Activated T-cell treated with anti-CD3 and anti-CD28 coated beads for 4 hours (primary cell): ENCODE measurements around the gene KCNIP1.

Experiments
- DNase-seq: peaks from one replicate; pipeline ENCODE4 v3.0.0-alpha.2; 2020

The KCNIP1 gene

DNA sequence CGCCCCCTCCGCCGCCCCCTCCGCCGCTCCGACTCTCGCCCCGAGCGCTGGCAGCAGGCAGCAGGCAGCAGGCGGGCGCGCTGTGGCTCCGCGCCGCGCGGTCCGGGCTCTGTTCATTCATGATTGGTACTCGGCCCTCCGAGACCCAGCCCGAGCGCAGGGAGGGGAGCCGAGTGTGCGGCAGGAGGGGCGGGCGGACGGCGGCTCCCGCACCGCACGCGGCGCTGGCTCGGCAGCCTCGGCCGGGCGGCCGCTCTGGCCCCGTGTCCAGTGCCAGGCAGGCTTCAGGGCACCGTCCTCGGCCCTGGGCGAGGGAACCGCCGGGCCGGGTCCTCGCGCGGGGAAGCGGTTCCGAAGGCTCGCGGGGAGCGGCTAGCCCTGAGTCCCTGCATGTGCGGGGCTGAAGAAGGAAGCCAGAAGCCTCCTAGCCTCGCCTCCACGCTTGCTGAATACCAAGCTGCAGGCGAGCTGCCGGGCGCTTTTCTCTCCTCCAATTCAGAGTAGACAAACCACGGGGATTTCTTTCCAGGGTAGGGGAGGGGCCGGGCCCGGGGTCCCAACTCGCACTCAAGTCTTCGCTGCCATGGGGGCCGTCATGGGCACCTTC, at the start of gene KCNIP1:
Gene KCNIP1, plus strand, starts transcription at position 31 of the 607 bp plus-strand sequence.
- DNase-seq: no peak

DNA sequence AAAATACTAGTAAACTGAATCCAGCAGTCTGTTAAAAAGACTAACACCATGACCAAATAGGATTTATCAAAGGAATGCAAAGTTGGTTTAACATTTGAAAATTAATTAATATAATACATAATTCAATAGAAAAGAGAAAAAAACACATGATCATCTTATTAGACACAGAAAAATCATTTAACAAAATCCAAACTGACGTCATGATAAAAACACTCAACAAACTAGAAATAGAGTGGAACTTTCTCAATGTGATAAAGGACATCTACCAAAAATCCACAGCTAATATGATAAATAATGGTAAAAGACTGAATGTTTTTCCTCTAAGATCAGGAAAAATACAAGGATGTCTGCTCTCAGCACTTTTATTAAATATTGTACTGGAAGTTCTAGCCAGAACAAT, 40.4 kb upstream of the KCNIP1 start:
- DNase-seq: no peak

DNA sequence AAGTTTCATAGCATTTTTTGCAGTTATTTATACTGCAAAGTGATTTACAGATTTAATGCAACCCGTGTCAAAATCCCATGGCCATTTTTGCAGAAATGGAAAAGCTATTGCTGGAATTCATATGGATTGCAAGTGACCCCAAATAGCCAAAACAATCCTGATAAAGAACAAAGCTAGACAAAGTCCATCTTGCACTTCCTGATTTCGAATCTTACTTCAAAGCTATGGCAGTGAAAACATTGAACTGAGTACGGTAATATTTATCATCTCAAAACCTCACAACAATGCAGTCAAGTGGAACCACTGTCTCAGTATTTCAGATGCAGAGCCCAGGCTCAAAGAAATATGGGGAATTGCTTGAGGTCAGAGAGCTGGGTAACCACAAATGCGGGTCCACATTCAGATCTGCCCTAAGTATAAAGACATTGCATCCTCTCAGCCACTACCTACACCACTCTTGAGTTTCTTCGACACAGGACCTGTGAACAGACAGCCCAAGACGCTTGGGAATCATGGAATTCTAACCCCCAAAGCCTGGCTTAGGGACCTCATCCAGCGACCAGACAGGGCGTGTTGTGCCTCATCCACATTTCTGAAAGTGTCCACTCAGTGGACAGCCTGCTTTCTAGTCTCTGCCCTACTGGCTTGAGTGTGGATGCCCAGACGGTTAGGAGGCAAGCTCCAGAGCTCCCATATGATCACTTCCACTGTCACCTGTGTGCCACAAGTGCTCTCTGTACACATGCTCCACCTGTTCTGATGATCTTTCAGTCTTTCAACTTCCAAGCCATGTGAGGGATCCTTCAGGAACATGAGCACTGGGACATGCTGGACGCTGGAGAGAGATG, 39.3 kb upstream of the KCNIP1 start:
- no peak for DNase-seq

DNA sequence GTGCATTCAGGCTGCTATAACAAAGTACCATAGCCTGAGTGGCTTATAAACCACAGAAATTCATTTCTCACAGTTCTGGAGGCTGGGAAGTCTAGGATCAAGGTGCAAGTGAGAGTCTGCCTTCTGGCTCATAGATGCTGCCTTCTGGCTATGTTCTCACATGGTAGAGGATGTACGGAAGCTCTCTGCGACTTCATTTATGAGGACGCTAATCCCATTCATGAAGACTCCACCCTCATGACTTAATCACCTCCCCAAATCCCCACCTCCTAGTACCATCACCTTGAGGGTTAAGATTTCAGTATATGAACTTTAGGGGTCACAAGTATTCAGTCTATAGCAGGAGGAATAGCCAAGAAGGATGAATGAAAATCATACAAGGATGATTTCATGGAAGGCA, 37.3 kb upstream of the KCNIP1 start:
- DNase-seq: no peak

DNA sequence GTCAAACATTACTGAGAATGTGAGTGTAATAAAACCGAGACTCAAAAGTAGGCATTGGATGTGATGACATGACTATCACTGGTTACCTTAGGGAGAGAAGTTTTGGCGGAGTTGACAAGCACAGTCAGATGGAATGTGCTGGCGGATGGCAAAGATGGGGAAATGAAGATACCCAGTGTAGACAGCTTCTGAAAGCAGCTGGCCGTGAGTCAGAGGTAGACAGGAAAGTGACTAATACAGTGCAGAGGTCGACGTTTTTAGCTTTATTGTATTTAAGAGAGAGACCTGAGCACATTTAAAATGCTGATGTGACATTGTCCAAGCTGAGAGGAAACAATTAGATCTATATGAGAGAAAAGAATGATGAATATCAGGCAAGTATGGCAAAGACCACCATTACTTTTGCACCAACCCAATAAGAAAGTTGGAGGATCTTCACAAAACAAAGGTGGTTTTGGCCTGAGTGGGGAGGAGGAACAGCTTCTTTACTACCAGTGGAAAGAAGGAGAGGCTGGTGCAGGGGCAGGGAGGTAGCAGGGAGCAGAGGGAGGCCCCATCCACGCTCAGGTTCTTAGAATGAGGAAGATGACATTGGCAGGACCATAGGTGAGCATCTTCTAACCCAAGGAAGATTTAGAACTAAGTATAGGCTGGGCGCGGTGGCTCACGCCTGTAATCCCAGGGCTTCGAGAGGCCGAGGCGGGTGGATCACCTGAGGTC, 36.7 kb upstream of the KCNIP1 start:
- DNase-seq: no peak

DNA sequence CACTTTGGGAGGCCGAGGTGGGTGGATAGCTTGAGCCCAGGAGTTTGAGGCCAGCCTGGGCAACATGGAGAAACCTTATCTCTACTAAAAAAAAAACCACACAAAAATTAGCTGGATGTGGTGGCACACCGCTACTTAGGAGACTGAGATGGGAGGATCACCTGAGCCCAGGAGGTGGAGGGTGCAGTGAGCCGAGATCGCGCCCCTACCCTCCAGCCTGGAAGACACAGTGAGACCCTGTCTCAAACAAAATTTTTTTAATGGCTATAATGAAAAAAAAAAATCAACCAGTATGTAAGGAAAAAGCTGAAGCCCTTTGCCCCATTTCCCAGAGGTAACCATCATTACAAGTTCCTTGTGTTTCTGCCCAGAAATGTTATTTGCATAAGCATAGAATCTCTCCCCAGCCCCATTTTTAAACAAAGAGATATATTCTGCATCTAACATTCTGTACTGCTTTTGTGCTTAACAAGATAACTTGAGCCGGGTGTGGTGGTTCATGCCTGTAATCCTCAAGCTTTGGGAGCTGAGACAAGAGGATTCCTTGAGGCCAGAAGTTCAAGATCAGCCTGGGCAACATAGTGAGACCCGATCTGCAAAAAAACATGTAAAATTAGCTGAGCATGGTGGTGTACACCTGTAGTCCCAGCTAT, 35.1 kb upstream of the KCNIP1 start:
- no peak for DNase-seq

DNA sequence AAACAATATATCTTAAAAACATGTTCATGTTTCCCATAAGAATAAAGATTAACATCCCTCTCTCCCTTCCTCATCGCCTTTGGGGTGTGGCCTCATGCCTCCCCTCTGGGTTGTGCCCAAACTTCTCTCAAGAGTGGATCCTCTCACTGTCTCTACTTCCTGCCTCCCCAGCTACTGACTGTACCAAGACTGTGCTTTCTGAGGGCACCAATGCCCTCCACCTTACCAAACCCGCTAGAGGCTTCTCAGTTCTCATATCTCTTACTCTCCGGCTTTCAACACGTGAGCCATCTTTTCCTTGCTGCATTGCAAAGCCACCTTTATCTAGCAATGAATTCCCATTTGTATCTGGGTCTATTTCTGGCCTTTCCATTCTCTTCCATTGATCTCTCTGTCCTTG, 34.4 kb upstream of the KCNIP1 start:
- DNase-seq: no peak

DNA sequence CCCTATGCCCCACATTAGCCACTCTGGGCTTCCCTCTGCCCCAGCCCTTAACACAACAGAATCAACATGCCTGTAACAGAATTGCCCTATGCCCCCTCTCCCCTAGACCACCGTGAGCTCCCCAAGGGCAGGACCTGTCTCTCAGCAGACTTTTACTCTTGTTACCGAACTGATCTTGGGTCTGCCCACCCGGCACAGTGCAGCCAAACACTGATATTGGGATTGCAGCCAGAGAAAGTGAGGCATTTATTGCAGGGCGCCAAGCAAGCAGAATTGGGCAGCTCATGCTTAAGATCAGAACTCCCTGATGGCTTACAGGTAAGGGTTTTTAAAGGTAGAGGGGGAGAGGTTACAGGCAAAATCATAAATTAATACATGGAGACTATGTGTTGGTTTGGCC, 33.5 kb upstream of the KCNIP1 start:
- DNase-seq: no peak

DNA sequence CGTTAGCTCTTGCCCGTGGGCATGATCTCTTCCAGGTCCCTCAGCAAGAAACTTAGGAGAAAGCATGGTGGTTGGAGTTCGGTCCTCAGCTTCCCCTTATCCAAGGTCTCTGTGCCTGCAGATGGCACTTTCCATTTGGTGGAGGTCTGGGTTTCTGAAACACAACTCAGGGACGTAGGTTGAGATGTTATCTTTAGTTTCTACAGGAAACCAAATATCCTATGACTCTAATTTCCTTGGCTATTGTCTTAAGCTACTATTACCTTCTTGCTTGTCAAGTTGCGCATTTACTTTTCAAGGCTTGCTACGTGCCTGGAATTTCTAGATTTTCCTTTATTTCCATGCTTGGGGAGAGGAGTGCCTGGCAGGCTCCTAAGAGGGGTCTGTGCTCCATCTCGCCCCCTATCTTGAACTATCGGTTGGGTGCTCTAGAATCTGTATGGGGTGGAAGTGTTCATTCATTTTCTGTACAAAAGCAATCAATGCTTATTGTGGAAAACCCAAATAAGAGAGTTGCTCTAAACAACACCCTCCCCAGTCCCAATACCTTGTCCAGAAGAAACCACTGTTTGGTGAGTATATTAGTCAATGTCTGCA, 32.9 kb upstream of the KCNIP1 start:
- DNase-seq: no peak

DNA sequence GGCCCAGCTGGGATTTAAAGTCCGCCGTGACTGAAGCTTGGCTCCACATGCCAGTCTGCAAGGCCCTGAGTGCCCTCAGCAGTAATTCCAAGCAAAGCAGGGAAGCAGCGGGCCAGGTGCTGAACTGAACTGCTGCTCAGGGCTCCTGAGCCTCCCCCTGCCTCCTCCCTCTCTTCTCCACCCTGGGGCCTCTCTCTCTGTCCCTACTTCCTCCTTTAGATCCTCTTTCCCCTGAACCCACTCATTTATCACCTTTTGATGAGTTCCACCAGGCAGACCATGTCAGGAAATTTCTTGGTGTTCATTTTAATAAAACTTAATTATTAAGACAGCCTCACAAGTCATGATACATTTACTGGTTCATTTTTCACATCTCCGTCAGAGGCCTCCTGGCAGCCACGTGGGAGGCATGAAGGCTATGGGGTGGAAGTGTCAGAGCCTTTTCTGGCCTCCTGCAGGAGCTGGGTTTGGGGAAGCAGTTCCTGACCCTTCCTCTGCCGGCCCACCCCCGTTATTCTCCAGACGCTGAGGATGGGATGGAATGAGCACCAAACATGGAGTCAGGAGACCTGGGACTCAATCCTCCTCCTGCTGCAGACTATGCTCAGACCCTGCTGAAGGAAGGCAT, 32.2 kb upstream of the KCNIP1 start:
- no peak for DNase-seq

DNA sequence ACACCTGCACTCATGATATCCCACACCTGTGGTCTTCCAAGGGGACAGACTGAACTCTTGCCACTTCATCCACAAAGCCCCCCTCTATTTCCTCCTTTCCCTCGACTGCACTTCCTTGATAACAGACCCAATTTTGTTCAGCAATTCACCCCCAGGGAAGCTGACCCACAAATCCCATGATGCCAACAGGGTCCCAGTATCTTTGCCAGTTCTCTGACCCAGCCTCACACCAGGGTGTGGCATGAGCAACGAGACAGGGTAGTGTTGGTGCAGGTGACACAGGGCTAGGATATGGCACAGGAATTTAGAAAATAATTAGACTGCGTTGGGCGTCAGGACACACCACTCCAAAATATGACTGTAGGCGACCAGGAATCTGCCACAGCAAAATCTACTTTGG, 30.2 kb upstream of the KCNIP1 start:
- DNase-seq: no peak

DNA sequence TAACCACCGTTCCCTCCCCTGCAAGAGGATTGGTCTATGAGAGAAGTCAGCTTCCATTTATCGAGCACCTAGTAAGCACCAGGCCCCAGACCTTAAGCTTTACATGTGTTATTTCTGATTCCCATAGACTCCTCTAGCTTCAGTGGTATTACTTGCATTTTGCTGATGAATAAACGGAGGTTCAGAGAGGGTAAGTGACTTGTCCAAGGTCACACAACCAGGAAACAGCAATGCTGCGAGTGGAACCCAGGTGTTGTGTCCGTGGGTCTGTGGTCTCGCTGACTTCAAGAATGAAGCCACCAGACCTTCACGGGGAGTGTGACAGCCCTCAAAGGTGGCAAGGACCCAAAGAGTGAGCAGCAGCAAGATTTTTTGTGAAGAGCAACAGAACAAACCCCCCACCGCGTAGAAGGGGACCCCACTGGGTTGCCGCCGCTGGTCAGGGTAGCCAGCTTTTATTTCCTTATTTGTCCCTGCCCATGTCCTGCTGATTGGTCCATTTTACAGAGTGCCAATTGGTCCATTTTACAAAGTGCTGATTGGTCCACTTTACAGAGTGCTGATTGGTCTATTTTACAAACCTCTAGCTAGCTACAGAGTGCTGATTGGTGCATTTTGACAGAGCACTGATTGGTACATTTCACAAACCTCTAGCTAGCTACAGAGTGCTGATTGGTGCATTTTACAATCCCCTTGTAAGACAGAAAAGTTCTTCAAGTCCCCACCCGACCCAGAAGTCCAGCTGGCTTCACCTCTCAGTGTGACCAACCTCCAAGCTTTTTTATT, 29.1 kb upstream of the KCNIP1 start:
- DNase-seq: no peak

DNA sequence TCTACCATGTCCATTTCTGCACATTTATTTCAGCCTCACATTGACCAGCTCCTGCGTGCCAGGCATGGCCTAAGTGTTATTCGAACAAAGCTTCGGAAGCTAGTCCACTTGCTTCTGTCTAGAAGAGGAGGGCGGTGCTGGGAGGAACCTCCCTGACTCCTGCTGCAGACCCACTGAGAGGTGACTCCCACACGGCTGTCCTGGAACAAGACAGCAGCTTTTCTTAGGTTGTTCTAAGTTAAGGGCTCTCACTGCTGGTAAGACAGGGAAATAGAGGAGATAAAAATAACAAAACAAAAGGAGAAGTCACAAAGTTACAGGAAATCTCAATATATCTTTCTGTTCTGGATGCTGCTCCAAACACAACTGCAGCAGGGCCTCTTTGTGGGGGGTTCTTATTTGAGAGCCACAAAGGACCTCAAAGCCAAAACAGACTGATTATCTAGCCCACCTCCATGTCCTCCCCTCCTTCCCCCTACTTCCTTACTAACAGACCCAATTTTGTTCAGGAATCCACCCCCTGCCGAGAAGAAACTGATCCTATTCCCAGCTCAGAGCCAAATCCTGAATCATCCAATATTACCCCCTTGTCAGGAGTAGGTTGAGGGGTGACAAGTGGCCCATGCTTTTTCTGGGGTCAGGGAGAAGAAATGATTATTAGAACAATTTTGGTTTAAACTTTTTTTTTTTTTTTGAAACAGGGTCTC, 28.4 kb upstream of the KCNIP1 start:
- DNase-seq: no peak

DNA sequence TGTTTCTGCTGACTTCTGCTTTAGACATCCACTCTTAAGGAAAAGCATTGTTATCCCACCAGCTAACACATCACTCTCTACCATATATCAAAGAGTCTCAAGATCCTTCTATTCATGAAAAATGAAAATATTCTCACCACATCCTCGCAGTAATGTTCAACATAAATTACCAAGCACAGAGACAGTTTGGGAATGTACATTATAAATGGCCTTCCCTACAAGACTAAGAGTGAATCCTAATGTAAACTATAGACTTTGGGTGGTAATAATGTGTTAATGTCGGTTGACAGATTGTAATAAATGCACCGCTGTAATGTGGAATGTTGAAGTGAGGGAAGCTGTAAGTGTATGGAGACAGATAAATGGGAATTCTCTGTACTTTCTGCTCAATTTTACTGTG, 27.1 kb upstream of the KCNIP1 start:
- DNase-seq: no peak

DNA sequence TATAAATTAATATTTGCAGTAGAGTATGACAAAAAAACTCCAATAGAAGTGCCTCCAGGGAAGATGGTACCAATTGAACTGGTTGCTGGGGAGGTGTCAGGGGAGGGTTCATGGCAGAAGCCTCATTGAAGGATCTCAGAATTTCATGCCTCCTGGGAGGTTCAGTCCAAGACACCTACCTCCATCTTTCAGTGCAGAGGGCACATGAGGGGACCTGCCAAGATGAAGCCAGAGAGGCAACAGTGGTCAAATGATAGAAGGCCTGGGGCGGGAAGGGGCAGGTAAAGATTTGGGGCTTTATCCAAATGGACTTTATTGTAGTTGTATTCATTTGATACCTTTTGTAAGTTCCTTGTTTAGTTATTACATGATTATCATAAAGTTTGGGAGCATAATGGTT, 25.9 kb upstream of the KCNIP1 start:
- no peak for DNase-seq

DNA sequence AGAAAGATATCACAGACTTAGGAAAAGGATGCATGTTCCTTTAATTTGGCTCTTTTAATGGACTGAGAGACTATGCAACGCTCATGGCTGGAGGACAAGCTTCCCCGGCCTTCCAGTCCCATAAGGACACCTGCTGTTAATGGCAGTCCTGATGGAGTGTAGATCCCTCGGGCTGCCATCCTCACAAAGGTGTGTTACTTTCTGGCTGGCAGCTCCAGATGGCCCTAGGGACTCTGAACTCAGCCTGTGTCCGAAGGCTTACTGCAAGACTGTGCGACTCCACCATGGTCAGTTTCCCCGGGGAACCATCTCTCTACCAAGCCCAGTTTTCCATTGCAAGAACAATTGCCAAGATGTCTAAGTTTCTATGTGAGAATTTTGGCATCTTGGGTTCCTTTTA, 25.5 kb upstream of the KCNIP1 start:
- DNase-seq: no peak

DNA sequence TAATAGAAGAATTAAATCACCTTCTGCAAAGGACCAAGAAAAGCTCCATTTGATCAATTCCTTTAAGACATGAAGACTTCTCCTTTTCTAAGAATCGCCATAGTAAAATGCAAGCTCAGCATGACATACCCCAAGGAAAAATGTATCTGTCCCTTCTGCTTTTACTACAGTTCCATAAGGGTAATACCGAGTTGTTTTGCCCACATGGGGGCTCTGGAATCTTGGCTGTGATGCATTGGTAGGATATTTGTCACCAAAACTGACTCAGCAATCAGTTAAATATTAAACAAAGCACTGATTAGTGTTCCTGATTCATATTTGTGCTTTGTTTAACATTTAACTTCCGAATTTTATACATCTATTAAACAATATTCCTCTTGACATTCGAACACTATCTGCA, 24.3 kb upstream of the KCNIP1 start:
- no peak for DNase-seq

DNA sequence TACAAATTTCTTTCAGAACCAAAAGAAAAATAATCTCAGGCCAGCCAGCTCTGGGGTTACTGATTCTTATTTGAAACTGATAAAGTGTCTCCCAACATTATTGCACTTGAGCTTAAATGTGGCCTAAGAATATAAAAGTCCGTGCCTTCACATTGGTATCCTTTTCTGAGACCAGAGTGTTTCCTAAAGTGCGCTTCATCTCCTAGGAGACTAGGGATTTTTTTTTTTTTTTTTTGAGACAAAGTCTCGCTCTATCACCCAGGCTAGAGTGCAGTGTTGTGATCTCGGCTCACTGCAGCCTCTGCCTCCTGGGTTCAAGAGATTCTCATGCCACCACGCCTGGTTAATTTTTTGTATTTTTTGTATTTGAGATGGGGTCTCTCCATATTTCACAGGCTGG, 23.6 kb upstream of the KCNIP1 start:
- no peak for DNase-seq

DNA sequence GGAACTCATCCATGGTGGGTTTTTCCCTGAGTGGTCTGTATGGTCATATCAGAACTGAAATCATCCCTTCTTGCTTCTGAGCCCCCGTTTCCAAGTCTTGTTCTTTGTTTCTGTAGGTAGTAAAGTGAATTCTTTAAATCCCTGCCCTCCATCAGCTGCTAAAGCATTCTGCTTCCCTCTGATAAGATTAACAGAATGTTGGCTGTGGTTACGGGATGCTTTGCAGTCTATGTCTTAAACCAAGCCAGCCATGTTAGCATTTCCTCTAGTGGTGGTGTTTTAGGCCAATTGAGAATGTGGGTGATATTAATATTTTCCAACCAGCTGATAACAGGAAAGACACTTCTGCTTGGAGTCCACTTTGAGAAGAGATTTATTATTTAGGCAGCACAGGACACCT, 22.0 kb upstream of the KCNIP1 start:
- no peak for DNase-seq

DNA sequence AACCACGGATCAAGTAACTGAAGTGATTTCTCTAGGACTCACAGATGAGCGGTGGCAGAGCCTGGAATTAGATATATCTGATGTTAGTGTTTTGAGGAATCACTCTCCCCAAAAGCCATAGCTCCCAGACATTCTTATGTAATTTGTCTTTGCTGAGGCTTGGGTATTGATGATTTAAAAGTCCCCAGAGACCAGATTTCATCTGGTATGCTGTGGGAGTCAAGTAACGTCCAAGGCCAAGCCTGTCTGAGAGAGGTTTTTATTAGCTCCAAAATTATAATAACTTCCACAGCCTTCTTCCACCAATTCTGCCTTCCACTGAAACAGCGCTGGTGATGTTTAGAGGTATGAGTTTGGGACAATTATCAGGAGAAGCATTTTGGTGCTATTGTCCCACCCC, 21.3 kb upstream of the KCNIP1 start:
- DNase-seq: no peak
